Body of pancreas (tissue), 4 donors: ENCODE data around the gene AHCTF1.

ENCODE experiments used
- POLR2A ChIP-seq, 3 donors: fragments of 450-650 bp; IDR thresholded peaks; one replicate each; pipeline ENCODE4 v1.6.1; 2016; ENCODE audit warnings: antibody characterized with exemption in 3 of 3, mild to moderate bottlenecking in 2 of 3
- TF ChIP-seq, protein P1 (sequence below), 7 experiments: fragments of 450-650 bp in 4 of 7; fragments of 200-600 bp in 3 of 7; sonication (generic) in 3 of 7; IDR thresholded peaks; one replicate each; pipeline ENCODE4 v1.5.1; 2016 to 2019; ENCODE audit warnings: antibody characterized with exemption in 7 of 7

DNA sequence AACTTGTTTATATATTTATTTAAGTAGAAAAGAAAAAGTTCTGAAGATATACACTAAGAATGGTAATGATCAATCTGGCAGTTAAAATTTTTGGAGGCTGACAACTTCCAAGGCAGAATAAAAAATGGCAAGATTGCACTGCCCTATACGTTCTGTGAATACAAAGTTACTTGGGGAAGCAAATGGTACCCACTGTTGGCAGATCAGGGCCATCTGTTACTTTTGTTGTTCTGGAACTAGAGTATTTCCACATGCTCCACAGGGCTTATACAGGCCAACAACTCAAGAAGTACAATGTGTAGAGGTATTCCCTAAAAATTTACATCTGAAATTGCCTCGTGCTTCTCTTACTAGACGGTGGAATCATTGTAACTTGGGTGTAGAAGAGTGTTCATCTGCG lies 53.2 kb downstream of the AHCTF1 start:
- TF ChIP-seq, protein P1, sequence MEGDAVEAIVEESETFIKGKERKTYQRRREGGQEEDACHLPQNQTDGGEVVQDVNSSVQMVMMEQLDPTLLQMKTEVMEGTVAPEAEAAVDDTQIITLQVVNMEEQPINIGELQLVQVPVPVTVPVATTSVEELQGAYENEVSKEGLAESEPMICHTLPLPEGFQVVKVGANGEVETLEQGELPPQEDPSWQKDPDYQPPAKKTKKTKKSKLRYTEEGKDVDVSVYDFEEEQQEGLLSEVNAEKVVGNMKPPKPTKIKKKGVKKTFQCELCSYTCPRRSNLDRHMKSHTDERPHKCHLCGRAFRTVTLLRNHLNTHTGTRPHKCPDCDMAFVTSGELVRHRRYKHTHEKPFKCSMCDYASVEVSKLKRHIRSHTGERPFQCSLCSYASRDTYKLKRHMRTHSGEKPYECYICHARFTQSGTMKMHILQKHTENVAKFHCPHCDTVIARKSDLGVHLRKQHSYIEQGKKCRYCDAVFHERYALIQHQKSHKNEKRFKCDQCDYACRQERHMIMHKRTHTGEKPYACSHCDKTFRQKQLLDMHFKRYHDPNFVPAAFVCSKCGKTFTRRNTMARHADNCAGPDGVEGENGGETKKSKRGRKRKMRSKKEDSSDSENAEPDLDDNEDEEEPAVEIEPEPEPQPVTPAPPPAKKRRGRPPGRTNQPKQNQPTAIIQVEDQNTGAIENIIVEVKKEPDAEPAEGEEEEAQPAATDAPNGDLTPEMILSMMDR (IDR thresholded peaks at IDR 0.05), result no peak
- no peak for TF ChIP-seq POLR2A (IDR thresholded peaks at IDR 0.05)
